ENCODE data around the gene UVRAG.

The UVRAG gene

GRCh38 chr11:76071090-76071489 is 256.1 kb downstream of the UVRAG start:
- no peak for TF ChIP-seq CTCF (IDR thresholded peaks at IDR 0.05)

GRCh38 chr11:76073724-76074123 is 258.7 kb downstream of the UVRAG start:
- no peak for TF ChIP-seq CTCF (IDR thresholded peaks at IDR 0.05)

- TF ChIP-seq CTCF (IDR thresholded peaks at IDR 0.05) = no peak
These were observed 259.4 kb downstream of the UVRAG start for GRCh38 chr11:76074148-76075095.

- no peak for TF ChIP-seq CTCF (IDR thresholded peaks at IDR 0.05)
These were observed 260.7 kb downstream of the UVRAG start for GRCh38 chr11:76075716-76076115.

GRCh38 chr11:76076749-76077148 is 261.7 kb downstream of the UVRAG start:
- TF ChIP-seq CTCF (IDR thresholded peaks at IDR 0.05) = no peak

- TF ChIP-seq CTCF (IDR thresholded peaks at IDR 0.05) = no peak
These were observed 262.7 kb downstream of the UVRAG start for GRCh38 chr11:76077575-76078150.

- TF ChIP-seq CTCF (IDR thresholded peaks at IDR 0.05) = no peak
These were observed 268.8 kb downstream of the UVRAG start for GRCh38 chr11:76083563-76084451.
